Right lobe of liver (tissue), 6 donors: ENCODE measurements around the gene MPEG1. TPM values are rescaled to one million over a fixed set of nuclear protein-coding genes. Genes with fewer than 3 reads are reported as not detected.
A peak's percentile ranks its signal among the peaks of the same experiment; 100 is the strongest.

Experiments
- ATAC-seq, 4 donors: fragments of 200-7000 bp; cut with Tn5 transposase; one replicate each; pipeline ENCODE4 v1.9.1; 2020; ENCODE audit warnings: mild to moderate bottlenecking in 4 of 4, moderate library complexity in 4 of 4
- DNase-seq, 3 donors: peaks; one replicate each; pipeline ENCODE4 v3.0.0-alpha.2; 2020
- H3K27ac ChIP-seq, 3 donors: fragments of 200-600 bp; one replicate each; pipeline ENCODE4 v1.8.0; 2022
- H3K27me3 ChIP-seq, 2 donors: fragments of 200-600 bp; one replicate each; pipeline ENCODE4 v1.8.0; 2022
- H3K36me3 ChIP-seq, 4 donors: fragments of 200-600 bp; sonication (generic) in 1 of 4; one replicate each; pipeline versions ENCODE4 v1.5.1 to v1.8.0; 2017 to 2022; ENCODE audit warnings: control low read depth in 1 of 4
- H3K4me1 ChIP-seq, 4 donors: fragments of 200-600 bp; sonication (generic) in 1 of 4; one replicate each; pipeline versions ENCODE4 v1.5.1 to v1.8.0; 2017 to 2022; ENCODE audit warnings: control low read depth in 1 of 4
- H3K4me3 ChIP-seq, 3 donors: fragments of 200-600 bp; one replicate each; pipeline ENCODE4 v1.8.0; 2022
- H3K9me3 ChIP-seq, 4 donors: fragments of 200-600 bp; sonication (generic) in 1 of 4; one replicate each; pipeline versions ENCODE4 v1.5.1 to v1.8.0; 2017 to 2022; ENCODE audit warnings: control low read depth in 1 of 4
- POLR2A ChIP-seq: fragments of 450-650 bp; IDR thresholded peaks from one replicate; pipeline ENCODE4 v1.6.1; 2017; ENCODE audit warnings: antibody characterized with exemption, mild to moderate bottlenecking
- WGBS: methylation state at CpG from one replicate; pipeline ENCODE4 v1.1.6; 2018; ENCODE audit warnings: low coverage, low lambda C conversion rate; ENCODE audit not compliant: insufficient coverage; ENCODE audit errors: missing lambda C conversion rate; 5-methylcytosine and 5-hydroxymethylcytosine counted together
- intact Hi-C, 2 donors: fragments of 100-400 bp; cut with DNase I; formaldehyde crosslinking; loops; one replicate each; pipeline versions ENCODE4 v1.11.2 to v1.14.1; 2022
- total RNA-seq, 6 experiments: library from RNA; depleted of rRNA in 2 of 6; stranded (reverse); fragments of >200 nt in 2 of 6; fragmentation: NEBNext Ultra II Directional in 3 of 6; extraction: Animal tissue kit (Norgen Biotek cat#: 25700) in 3 of 6; gene quantifications; one replicate each; pipeline versions ENCODE4 v1.1.0 to v1.2.4, GENCODE V29; 2016 to 2023
- TF ChIP-seq, protein P1 (sequence below), 4 donors: fragments of 200-600 bp in 3 of 4; fragments of 450-650 bp in 1 of 4; IDR thresholded peaks; one replicate each; pipeline versions ENCODE4 v1.5.1 to v1.8.0; 2016 to 2022; ENCODE audit warnings: antibody characterized with exemption in 4 of 4, mild to moderate bottlenecking in 2 of 4
- donor health status: DM: no; HTN: yes; CAD: no.
- donor health status: DM: no; HTN: no; CAD: no.
- donor health status: DM: no; HTN: no; CAD: no.
- donor health status: DM: no; HTN: yes; CAD: no.
- donor health status: DM: no; HTN: yes; CAD: no.

The MPEG1 gene
- total RNA-seq, 6 experiments from 2014 or later: 5.6 to 22.6 (median 7.4) TPM

- ATAC-seq (peak in 1 of 4 donors; percentile 7), DNase-seq (no peak)
- Histone ChIP-seq H3K27ac (no peak overlapping the region), H3K36me3 (peaks cover 0 to 35% (median 21%) of the 10 kb centered on the region in 4 donors), H3K4me1 (peaks cover 0 to 8% (median 0%) of the 10 kb centered on the region in 4 donors), H3K27me3 (no peaks in the 10 kb centered on the region), H3K9me3 (no peaks in the 10 kb centered on the region), H3K4me3 (no peak overlapping the region)
- no CpG with 5 or more reads among the region's 3 CpGs for WGBS
- TF ChIP-seq POLR2A: no peak
- TF ChIP-seq, protein P1, sequence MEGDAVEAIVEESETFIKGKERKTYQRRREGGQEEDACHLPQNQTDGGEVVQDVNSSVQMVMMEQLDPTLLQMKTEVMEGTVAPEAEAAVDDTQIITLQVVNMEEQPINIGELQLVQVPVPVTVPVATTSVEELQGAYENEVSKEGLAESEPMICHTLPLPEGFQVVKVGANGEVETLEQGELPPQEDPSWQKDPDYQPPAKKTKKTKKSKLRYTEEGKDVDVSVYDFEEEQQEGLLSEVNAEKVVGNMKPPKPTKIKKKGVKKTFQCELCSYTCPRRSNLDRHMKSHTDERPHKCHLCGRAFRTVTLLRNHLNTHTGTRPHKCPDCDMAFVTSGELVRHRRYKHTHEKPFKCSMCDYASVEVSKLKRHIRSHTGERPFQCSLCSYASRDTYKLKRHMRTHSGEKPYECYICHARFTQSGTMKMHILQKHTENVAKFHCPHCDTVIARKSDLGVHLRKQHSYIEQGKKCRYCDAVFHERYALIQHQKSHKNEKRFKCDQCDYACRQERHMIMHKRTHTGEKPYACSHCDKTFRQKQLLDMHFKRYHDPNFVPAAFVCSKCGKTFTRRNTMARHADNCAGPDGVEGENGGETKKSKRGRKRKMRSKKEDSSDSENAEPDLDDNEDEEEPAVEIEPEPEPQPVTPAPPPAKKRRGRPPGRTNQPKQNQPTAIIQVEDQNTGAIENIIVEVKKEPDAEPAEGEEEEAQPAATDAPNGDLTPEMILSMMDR (IDR thresholded peaks at IDR 0.05): no peak
- intact Hi-C loops: loop anchor here in 1 of 2 donors (5.0 kb wide), 1 partner anchor 32 kb away; the partner anchor contains the start of gene DTX4
These were observed 8.0 kb downstream of the MPEG1 start for GRCh38 chr11:59204746-59205145.

GRCh38 chr11:59201353-59201752 lies 11.4 kb downstream of the MPEG1 start:
- H3K4me3 ChIP-seq: no peak overlapping the region
- WGBS: no CpG with 5 or more reads among the region's 3 CpGs
- peak overlapping the region in 2 of 3 donors; percentile 19 to 41 for H3K27ac ChIP-seq
- peaks cover 0 to 4% (median 0%) of the 10 kb centered on the region in 4 donors for H3K4me1 ChIP-seq
- ATAC-seq: peak; percentile 64 to 90 (median 82)
- intact Hi-C loops: no loop called here
- peaks cover 0 to 43% (median 21%) of the 10 kb centered on the region in 4 donors for H3K36me3 ChIP-seq
- TF ChIP-seq, protein P1 (IDR thresholded peaks at IDR 0.05): peak; percentile 17 to 61 (median 56)
- TF ChIP-seq POLR2A: no peak
- no peaks in the 10 kb centered on the region for H3K27me3 ChIP-seq
- no peaks in the 10 kb centered on the region for H3K9me3 ChIP-seq
- DNase-seq: no peak

- ATAC-seq: no peak
- DNase-seq: no peak
- no peak overlapping the region for H3K27ac ChIP-seq
- intact Hi-C loops: no loop called here
- 71% methylated on average over 4 of the region's 4 CpGs for WGBS
- no peaks in the 10 kb centered on the region for H3K9me3 ChIP-seq
- TF ChIP-seq POLR2A: no peak
- peaks cover 0 to 45% (median 21%) of the 10 kb centered on the region in 4 donors for H3K36me3 ChIP-seq
- peaks cover 0 to 6% (median 0%) of the 10 kb centered on the region in 4 donors for H3K4me1 ChIP-seq
- no peak overlapping the region for H3K4me3 ChIP-seq
- no peaks in the 10 kb centered on the region for H3K27me3 ChIP-seq
These were observed 12.3 kb downstream of the MPEG1 start for GRCh38 chr11:59200423-59200746.

DNA sequence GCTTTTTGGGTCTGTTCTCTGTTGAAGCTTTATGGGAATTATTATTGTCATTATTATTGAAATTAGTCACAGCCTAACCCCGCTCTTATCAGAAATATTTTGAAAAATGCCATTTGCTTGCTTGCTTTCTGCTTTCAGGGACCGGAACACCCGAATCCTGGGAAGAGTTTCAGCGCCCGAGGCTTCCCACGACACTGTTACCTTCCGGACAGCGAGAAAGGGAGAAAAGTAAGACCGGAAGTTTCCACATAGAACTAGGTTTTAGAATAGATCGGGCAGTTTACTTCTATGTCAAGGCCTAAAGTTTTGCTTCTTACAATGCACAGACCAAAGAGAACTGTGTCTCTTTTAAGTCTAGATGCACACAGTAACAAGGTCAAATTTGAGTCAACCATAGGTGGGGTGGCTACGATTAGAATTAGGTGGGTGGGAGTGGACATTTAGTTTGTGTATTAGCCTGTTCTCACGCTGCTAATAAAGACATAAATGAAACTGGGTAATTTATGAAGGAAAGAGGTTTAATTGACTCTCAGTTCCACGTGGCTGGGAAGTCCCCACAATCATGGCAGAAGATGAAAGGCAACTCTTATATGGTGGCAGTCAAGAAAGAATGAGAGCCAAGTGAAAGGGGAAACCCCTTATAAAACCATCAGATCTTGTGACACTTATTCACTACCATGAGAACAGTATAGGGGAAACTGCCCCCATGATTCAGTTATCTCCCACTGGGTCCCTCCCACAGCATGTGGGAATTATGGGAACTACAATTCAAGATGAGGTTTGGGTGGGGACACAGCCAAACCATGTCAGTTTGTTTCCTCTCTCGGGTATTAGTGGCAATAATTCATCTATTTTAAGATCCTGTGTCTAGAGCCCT lies 12.9 kb downstream of the MPEG1 start:
- intact Hi-C loops: no loop called here
- no peak for TF ChIP-seq POLR2A
- TF ChIP-seq, protein P1 (IDR thresholded peaks at IDR 0.05): no peak
- H3K4me1 ChIP-seq: peaks cover 0 to 6% (median 0%) of the 10 kb centered on the region in 4 donors
- WGBS: 81% methylated on average over 14 of the region's 14 CpGs
- no peaks in the 10 kb centered on the region for H3K27me3 ChIP-seq
- DNase-seq (no peak), ATAC-seq (no peak)
- H3K9me3 ChIP-seq: no peaks in the 10 kb centered on the region
- no peak overlapping the region for H3K4me3 ChIP-seq
- H3K36me3 ChIP-seq: peaks cover 0 to 39% (median 19%) of the 10 kb centered on the region in 4 donors
- H3K27ac ChIP-seq: no peak overlapping the region

DNA sequence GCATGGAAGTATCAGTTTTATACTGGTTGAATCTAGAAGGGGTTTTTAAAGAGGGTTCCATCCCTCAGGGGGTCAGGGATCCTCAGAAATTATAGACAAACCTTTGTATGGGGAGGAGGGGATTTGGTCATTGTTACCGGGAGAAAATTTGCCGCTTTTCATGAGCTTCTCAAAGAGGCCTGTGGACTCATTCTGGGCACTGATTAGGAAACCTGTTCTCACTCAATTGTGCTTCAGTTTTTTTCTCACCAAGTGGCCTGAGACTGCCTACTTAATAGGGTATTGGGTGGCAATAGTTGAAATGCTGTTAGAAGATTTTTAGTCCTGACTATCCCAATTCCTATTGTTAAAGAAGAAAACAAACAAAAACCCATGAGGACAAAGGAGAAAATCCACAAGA lies 14.0 kb downstream of the MPEG1 start:
- H3K4me1 ChIP-seq: peaks cover 0 to 6% (median 0%) of the 10 kb centered on the region in 4 donors
- TF ChIP-seq, protein P1 (IDR thresholded peaks at IDR 0.05): no peak
- no peak for TF ChIP-seq POLR2A
- H3K4me3 ChIP-seq: no peak overlapping the region
- no peak overlapping the region for H3K27ac ChIP-seq
- H3K36me3 ChIP-seq: peaks cover 0 to 30% (median 18%) of the 10 kb centered on the region in 4 donors
- no peaks in the 10 kb centered on the region for H3K9me3 ChIP-seq
- ATAC-seq (no peak), DNase-seq (no peak)
- intact Hi-C loops: no loop called here
- WGBS: 85% methylated on average over 2 of the region's 2 CpGs
- no peaks in the 10 kb centered on the region for H3K27me3 ChIP-seq
